Common myeloid progenitor, CD34-positive (primary cell): ENCODE results near the gene FADS1.

ENCODE experiments used
- CTCF ChIA-PET: fragments of 350-600 bp; sonication (Branson Sonifier 250); formaldehyde crosslinking; loops from one replicate; lab custom pipeline; 2021; ENCODE audit warnings: antibody characterized with exemption; lab: Charles Lee
- POLR2A ChIA-PET: fragments of 350-600 bp; sonication (Branson Sonifier 250); formaldehyde crosslinking; loops from one replicate; lab custom pipeline; 2021; ENCODE audit warnings: antibody characterized with exemption; lab: Charles Lee
- DNase-seq, 3 donors: peaks; one replicate each; pipeline versions ENCODE4 v3.0.0 to v3.0.0-alpha.2; 2013
- H3K27ac ChIP-seq, 2 experiments: 1 replicate in 1 of 2; 2 replicates in 1 of 2; pipeline ENCODE4 v1.7.0; 2013; ENCODE audit warnings: inconsistent platforms in 2 of 2, low read length in 2 of 2, mild to moderate bottlenecking in 2 of 2, low read depth in 1 of 2, moderate library complexity in 1 of 2; ENCODE audit not compliant: severe bottlenecking in 2 of 2, insufficient read depth in 1 of 2, poor library complexity in 1 of 2
- H3K27me3 ChIP-seq, 5 experiments: replicated peaks in 2 of 5; 1 replicate in 3 of 5; 2 replicates in 2 of 5; pipeline versions ENCODE4 v1.6.1 to v1.7.0; 2013; ENCODE audit warnings: low read length in 4 of 5, mild to moderate bottlenecking in 2 of 5, moderate library complexity in 2 of 5, inconsistent platforms in 1 of 5; ENCODE audit not compliant: insufficient read depth in 5 of 5, control insufficient read depth in 4 of 5
- H3K36me3 ChIP-seq, 4 experiments: 1 replicate in 2 of 4; 2 replicates in 2 of 4; pipeline versions ENCODE4 v1.6.1 to v1.7.0; 2013; ENCODE audit warnings: low read length in 3 of 4, control low read depth in 1 of 4, mild to moderate bottlenecking in 1 of 4; ENCODE audit not compliant: control insufficient read depth in 4 of 4, insufficient read depth in 4 of 4
- H3K4me1 ChIP-seq, 4 experiments: 1 replicate in 3 of 4; 2 replicates in 1 of 4; pipeline versions ENCODE4 v1.6.1 to v1.7.1; 2013; ENCODE audit warnings: low read length in 3 of 4, mild to moderate bottlenecking in 3 of 4, control low read depth in 1 of 4, inconsistent platforms in 1 of 4, moderate library complexity in 1 of 4; ENCODE audit not compliant: control insufficient read depth in 4 of 4, insufficient read depth in 4 of 4; ENCODE audit errors: control extremely low read depth in 1 of 4
- H3K4me3 ChIP-seq, 7 experiments: 1 replicate in 4 of 7; 2 replicates in 3 of 7; pipeline versions ENCODE4 v1.5.1 to v1.7.0; 2013; ENCODE audit warnings: mild to moderate bottlenecking in 7 of 7, low read length in 6 of 7, moderate library complexity in 6 of 7, inconsistent platforms in 2 of 7, low read depth in 2 of 7, control low read depth in 1 of 7; ENCODE audit not compliant: insufficient read depth in 4 of 7, control insufficient read depth in 1 of 7; ENCODE audit errors: extremely low read depth in 1 of 7
- H3K9me3 ChIP-seq, 5 experiments: 1 replicate in 4 of 5; 2 replicates in 1 of 5; pipeline versions ENCODE4 v1.6.1 to v1.7.1; 2013; ENCODE audit warnings: low read length in 4 of 5, mild to moderate bottlenecking in 2 of 5, inconsistent platforms in 1 of 5, low read depth in 1 of 5, moderate library complexity in 1 of 5; ENCODE audit not compliant: control insufficient read depth in 4 of 5, insufficient read depth in 2 of 5; ENCODE audit errors: control extremely low read depth in 1 of 5
- WGBS: methylation state at CpG from one replicate; pipeline ENCODE4 v1.1.5; 2013; ENCODE audit not compliant: insufficient coverage; 5-methylcytosine and 5-hydroxymethylcytosine counted together

FADS1 gene

DNA sequence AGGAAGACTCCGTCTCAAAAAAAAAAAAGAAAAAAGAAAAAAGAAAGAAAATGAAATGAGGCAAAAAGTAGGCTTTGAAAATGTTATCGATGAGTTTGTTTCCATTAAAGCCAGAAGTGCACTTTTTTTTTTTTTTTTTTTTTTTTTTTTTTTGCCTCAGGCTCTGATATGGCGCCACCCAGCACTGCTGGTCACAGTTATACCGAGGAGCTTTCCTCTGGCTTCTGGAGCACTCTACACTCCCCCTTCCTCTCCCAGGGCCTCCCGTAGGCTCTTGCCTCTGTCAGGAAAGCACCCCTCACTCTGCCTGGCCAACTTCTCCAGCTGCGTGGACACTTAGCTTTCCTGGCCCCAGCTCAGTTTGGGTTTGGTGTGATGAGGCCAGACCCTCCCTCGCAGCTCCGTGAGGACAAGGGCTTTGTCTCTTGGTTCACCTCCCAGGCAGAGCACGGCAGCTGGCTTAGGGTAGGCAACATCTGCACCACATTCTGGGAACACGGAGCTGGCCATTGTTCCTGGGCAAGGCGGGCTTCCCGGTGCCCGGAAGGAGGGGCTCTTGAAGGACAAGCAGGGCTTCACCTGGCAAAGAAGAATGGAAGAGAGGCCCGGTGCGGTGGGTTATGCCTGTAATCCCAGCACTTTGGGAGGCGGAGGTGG is 28.2 kb upstream of the FADS1 start:
- 93% methylated on average over 11 of the region's 16 CpGs for WGBS
- no peak for DNase-seq
- H3K4me1 ChIP-seq = no peaks in the 10 kb centered on the region
- peaks cover 21 to 90% (median 68%) of the 10 kb centered on the region in 4 experiments for H3K36me3 ChIP-seq
- no peak overlapping the region for H3K27ac ChIP-seq
- H3K27me3 ChIP-seq = no peaks in the 10 kb centered on the region
- ChIA-PET CTCF (interaction anchor here (0.7 to 1.0 kb wide), 3 partner anchors 25 to 52 kb away, joined by 3 to 4 read pairs (median 3); partner anchors contain the start of genes FEN1 and TMEM258), POLR2A (no interaction called here)
- no peaks in the 10 kb centered on the region for H3K9me3 ChIP-seq
- H3K4me3 ChIP-seq = no peak overlapping the region

DNA sequence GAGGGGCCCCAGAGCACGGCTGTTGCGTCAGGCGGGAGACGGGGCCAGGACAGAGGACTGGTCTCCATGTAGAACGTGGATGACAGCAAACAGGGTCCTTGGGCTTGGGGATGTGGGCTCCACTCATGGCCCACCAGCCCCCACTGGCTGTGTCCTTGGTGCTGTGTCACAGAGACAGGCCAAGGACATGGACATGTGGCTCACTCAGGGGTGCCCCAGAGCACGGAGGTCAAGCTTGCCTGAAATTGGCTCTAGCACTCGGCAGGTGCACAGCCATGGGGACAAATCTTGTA is 25.7 kb upstream of the FADS1 start:
- Histone ChIP-seq H3K27me3 (no peaks in the 10 kb centered on the region), H3K4me1 (no peaks in the 10 kb centered on the region), H3K27ac (peak overlapping the region in 1 of 2 experiments; percentile 69), H3K9me3 (no peaks in the 10 kb centered on the region), H3K36me3 (peaks cover 22 to 89% (median 61%) of the 10 kb centered on the region in 4 experiments), H3K4me3 (no peak overlapping the region)
- CTCF ChIA-PET = interaction anchor here (3.0 kb wide), 1 partner anchor 45 kb away, joined by 13 read pairs; no protein-coding TSS in a partner anchor
- 94% methylated on average over 7 of the region's 7 CpGs for WGBS
- no peak for DNase-seq
- POLR2A ChIA-PET = interaction anchor here (0.9 kb wide), 1 partner anchor 13 kb away, joined by 3 read pairs; no protein-coding TSS in a partner anchor

DNA sequence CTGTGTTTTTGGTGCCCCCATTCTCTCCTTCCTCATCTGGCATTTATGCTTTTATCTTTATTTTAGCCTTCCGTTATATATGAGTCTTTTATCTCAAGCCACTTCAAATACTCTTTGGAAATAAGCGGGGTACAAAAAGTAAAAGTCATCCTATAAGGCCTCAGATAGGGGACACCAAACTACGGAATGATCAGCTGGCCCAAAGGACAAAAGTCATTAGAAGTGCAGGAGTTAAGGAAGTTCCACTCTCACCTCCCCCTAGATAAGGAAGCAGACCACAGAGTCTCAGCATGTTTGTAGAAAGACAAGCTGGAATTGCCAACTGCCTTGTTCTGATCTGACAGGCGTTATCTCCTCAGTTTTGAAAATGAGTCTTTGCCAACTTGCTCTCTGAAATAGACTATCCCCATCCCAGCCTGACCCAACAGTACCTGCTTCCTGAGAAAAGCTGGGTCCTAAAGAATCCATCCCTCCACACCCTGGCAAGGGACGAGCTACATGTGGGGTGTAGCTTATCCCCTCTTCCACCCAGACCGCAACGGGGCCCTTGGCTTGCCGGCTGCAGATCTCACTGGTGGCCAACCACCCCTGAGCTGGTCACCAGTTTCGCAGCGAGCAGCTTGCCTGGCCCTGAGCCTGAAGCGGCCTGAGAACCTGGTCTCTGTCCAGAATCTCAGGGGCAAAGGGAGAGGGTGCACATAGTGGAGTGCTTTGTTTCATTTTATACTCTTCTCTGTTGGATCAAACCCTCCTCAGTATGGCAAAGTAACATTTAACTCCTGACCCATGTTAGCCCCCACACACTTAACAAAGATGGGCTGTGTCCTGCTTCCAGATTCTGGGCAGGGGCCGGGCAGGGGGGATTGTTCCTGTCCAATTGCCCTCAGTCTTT is 25.1 kb upstream of the FADS1 start:
- Histone ChIP-seq H3K4me1 (peaks cover 0 to 3% (median 0%) of the 10 kb centered on the region in 4 experiments), H3K36me3 (peaks cover 22 to 90% (median 58%) of the 10 kb centered on the region in 4 experiments), H3K9me3 (no peaks in the 10 kb centered on the region), H3K4me3 (no peak overlapping the region), H3K27ac (peak overlapping the region; percentile 13 to 69), H3K27me3 (no peaks in the 10 kb centered on the region)
- peak; percentile 7 to 37 (median 14) for DNase-seq
- ChIA-PET CTCF (interaction anchor here (0.5 to 3.0 kb wide), 6 partner anchors 11 to 266 kb away, joined by 3 to 13 read pairs (median 4); no protein-coding TSS in a partner anchor), POLR2A (interaction anchor here (0.9 kb wide), 1 partner anchor 13 kb away, joined by 3 read pairs; no protein-coding TSS in a partner anchor)
- 96% methylated on average over 7 of the region's 12 CpGs for WGBS

DNA sequence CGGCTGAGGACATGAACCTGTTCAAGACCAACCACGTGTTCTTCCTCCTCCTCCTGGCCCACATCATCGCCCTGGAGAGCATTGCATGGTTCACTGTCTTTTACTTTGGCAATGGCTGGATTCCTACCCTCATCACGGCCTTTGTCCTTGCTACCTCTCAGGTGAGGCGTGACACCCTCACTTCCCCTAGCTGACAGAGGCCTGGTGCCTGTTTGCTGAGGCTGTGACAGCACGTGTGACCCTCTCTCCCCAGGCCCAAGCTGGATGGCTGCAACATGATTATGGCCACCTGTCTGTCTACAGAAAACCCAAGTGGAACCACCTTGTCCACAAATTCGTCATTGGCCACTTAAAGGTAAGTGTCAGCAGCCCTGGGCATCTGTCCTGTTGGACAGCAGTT is 23.6 kb upstream of the FADS1 start:
- H3K27me3 ChIP-seq = no peaks in the 10 kb centered on the region
- H3K27ac ChIP-seq = peak overlapping the region in 1 of 2 experiments; percentile 40
- no peaks in the 10 kb centered on the region for H3K9me3 ChIP-seq
- H3K4me1 ChIP-seq = peaks cover 4 to 18% (median 11%) of the 10 kb centered on the region in 4 experiments
- H3K4me3 ChIP-seq = no peak overlapping the region
- WGBS = 99% methylated on average over 7 of the region's 7 CpGs
- ChIA-PET POLR2A (interaction anchor here (0.6 kb wide), 1 partner anchor 15 kb away, joined by 4 read pairs; no protein-coding TSS in a partner anchor), CTCF (interaction anchor here (0.6 to 3.0 kb wide), 5 partner anchors 9 to 746 kb away, joined by 3 to 13 read pairs (median 4); no protein-coding TSS in a partner anchor)
- DNase-seq = no peak
- peaks cover 20 to 84% (median 48%) of the 10 kb centered on the region in 4 experiments for H3K36me3 ChIP-seq

DNA sequence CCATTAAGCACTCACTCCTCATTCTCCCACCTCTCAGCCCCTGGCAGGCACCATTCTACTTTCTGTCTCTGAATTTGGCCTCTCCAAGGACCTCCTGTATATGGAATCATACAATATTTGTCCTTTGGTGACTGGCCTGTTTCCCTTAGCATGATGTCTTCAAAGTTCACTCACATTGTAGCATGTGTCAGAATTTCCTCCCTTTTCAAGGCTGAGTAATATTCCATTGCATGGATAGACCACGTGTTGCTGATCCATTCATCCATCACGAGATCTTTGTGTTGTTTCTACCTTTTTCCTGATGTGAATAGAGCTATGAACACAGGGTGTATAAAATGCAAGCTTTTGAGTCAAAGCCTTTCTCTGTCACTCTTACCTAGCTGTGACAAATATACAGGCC is 22.9 kb upstream of the FADS1 start:
- Histone ChIP-seq H3K36me3 (peaks cover 20 to 77% (median 43%) of the 10 kb centered on the region in 4 experiments), H3K4me1 (peaks cover 5 to 24% (median 18%) of the 10 kb centered on the region in 4 experiments), H3K27me3 (no peaks in the 10 kb centered on the region), H3K9me3 (no peaks in the 10 kb centered on the region), H3K27ac (peak overlapping the region in 1 of 2 experiments; percentile 40), H3K4me3 (no peak overlapping the region)
- POLR2A ChIA-PET = interaction anchor here (0.6 kb wide), 1 partner anchor 15 kb away, joined by 4 read pairs; no protein-coding TSS in a partner anchor
- CTCF ChIA-PET = interaction anchor here (2.8 to 3.0 kb wide), 2 partner anchors 10 to 42 kb away, joined by 8 to 13 read pairs; no protein-coding TSS in a partner anchor
- WGBS = no CpG with 5 or more reads among the region's 2 CpGs
- DNase-seq = no peak

DNA sequence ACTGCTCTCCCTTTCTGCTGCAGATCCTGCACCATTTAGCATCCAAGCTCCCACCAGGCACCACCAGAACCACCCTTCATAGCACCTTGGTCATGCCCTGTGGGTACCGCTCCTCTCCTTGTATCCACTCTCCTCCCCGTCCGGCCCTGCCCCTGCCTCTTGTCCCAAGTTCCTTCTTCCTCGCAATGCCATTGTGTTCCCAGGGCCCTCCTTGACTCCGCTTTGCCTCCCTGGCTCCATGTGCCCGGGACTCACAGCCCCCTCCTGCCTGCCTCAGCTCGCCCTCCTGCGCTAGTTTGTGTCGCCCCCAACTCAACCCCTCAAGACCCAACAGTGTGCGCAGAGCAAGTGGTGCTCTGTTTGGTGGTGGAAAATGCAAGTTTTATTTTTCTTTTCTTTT is 22.1 kb upstream of the FADS1 start:
- Histone ChIP-seq H3K27me3 (no peaks in the 10 kb centered on the region), H3K4me1 (peaks cover 5 to 29% (median 24%) of the 10 kb centered on the region in 4 experiments), H3K9me3 (no peaks in the 10 kb centered on the region), H3K27ac (no peak overlapping the region), H3K36me3 (peaks cover 20 to 78% (median 41%) of the 10 kb centered on the region in 4 experiments), H3K4me3 (no peak overlapping the region)
- no peak for DNase-seq
- ChIA-PET POLR2A (no interaction called here), CTCF (no interaction called here)
- WGBS = 98% methylated on average over 6 of the region's 10 CpGs
